T-helper 2 cell (primary cell): Measurements from ENCODE around the gene RIN2.
"Not testable (repeated sequence)": the region's sequence is repeated elsewhere in the genome, so short reads cannot be mapped to it uniquely, and the experiment has no call there.

Experiments used
- DNase-seq, 5 experiments: peaks; one replicate each; pipeline versions ENCODE4 v3.0.0 to v3.0.0-alpha.2; 2012 to 2022

Gene RIN2

GRCh38 chr20:19740512-19740911, 17.5 kb upstream of the RIN2 start:
- no peak for DNase-seq

- DNase-seq, result no peak
These were observed 16.1 kb upstream of the RIN2 start for GRCh38 chr20:19741924-19742323.

DNA sequence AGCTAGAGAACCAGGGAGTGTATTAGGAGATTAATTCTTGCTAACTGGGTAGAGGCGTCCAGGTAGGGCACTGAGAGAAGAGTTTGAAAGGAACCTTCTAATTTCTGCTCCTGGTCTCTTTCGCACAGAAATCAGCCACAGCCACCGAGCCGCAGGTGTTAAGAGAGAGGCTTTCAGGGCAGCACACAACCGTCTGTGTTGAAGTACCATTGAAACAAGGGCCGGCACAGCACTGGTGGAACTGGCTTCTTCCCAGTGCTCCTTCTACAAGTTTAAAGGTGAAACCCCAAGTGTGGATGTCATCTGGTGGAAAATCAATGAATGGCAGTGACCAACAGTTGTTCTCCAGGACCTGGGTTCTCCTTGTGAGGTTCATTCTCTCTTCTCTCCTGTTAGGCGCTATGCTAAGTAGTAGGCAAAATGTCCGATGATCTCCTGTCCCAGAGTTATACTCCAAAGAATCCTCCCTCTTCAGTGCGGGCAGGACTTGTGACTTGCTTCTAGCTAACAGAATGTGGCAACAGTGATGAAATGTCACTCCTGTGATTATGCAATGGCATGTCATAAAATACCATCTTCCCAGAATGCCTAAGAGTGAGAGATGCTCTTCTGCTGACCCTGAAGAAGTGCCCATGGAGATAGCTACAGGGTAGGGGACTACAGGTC, 15.0 kb upstream of the RIN2 start:
- DNase-seq, result no peak

DNA sequence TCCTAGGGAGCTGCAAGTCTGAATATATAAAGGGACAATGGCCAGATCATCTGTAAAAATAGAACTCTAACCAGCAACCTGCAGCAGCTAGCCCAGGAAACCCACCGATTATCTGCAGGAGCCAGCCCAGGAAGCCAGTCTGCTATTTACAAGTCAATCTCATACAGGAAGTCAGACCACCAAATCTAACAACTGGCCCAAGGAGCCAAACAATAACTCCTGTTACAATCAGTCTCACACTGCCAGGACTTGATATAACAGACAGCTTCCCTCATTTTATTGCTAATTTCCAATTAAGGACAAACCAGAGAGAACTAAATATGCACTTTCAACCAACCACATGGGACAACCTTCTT, 14.4 kb upstream of the RIN2 start:
- no peak for DNase-seq

DNA sequence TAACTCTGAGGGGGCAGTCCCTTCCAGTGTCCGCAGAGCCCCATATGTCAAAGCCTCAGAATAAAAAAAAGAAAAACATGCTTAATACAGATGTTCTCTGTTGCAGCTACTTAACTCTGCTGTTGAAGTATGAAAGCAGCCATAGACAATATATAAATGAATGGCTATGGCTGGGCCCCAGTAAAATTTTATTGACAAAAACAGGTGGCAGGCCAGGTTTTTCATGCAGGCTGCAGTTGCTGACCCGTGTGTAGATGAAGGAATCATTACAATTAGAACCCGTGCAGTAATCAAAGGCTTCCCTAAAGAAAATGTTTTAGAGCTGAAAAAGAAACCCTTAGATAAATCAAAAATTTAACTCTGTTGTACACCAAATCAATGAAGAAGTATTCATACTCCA, 13.0 kb upstream of the RIN2 start:
- DNase-seq, result no peak

GRCh38 chr20:19745584-19745983, 12.5 kb upstream of the RIN2 start:
- DNase-seq, result no peak

GRCh38 chr20:19746396-19746795, 11.7 kb upstream of the RIN2 start:
- no peak for DNase-seq

DNA sequence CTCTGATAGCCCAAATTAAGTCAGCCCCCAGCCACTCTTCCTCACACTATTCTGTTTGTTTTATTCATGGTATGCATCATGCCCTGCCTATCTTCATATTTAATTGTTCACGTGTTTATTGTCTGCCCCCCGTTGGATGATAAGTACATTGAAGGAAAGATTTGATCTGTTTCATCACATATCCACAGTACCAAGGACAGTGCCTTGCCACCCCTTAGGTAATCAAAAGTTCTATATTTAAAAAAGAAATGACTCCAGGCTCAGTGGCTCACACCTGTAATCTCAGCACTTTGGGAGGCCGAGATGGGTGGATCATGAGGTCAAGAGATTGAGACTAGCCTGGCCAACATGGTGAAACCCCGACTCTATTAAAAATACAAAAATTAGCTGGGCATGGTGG, 10.2 kb upstream of the RIN2 start:
- no peak for DNase-seq

DNA sequence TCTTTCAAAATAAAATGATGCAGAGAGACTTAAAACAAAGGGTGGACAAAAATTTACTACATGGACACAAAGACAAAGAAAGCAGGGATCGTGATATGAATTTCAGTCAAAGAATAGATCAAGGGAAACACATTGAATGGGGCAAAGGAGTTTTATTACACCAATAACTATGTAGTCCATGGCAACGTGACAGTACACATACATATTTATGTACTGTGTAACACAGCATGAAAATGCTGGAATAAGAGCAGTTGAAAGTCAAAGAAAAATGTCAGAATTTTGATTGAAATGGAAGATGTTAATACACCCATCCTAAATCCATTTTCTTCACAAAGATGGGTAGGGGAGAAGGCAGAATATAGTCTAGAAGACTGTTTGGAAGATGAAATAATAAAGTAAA, 9.4 kb upstream of the RIN2 start:
- DNase-seq, result no peak

DNA sequence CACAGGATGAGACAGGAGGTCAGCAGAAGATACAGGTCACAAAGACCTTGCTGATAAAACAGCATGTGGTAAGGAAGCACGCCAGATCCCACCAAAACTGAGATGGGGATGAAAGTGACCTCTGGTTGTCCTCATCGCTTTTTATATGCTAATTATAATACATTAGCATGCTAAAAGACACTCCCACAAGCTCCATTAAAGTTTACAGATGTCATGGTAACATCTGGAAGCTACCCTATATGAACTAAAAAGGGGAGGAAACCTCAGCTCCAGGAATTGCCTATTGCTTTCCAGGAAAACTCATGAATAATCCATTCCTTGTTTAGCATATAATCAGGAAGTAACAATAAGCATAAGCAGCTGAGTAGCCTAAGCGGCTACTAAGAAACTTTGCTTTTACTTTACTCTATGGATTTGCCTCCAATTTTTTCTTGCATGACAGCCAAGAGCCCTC, 8.4 kb upstream of the RIN2 start:
- no peak for DNase-seq

DNA sequence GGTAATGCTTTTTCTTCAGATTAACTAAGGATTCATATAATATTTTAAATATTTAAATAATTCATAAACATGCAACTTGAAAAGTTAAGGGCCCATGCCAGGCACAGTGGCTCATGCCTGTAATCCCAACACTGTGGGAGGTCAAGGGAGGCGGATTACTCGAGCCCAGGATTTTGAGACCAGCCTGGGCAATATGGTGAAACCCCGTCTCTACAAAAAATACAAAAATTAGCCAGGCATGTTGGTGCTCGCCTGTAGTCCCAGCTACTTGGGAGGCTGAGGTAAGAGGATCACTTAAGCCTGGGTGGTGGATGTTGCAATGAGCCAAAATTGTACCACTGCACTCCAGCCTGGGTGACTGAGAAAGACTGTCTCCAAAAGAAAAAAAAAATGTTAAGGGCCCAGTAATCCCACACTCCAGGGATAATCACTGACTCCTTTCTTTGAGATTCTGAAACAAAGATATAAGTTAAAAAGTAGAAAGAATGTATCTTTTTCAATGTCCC, 7.9 kb upstream of the RIN2 start:
- DNase-seq, result no peak

- DNase-seq, result no peak
These were observed 7.0 kb upstream of the RIN2 start for GRCh38 chr20:19750907-19751636.

- not testable (repeated sequence) for DNase-seq
These were observed 3.9 kb upstream of the RIN2 start for GRCh38 chr20:19754201-19754600.

DNA sequence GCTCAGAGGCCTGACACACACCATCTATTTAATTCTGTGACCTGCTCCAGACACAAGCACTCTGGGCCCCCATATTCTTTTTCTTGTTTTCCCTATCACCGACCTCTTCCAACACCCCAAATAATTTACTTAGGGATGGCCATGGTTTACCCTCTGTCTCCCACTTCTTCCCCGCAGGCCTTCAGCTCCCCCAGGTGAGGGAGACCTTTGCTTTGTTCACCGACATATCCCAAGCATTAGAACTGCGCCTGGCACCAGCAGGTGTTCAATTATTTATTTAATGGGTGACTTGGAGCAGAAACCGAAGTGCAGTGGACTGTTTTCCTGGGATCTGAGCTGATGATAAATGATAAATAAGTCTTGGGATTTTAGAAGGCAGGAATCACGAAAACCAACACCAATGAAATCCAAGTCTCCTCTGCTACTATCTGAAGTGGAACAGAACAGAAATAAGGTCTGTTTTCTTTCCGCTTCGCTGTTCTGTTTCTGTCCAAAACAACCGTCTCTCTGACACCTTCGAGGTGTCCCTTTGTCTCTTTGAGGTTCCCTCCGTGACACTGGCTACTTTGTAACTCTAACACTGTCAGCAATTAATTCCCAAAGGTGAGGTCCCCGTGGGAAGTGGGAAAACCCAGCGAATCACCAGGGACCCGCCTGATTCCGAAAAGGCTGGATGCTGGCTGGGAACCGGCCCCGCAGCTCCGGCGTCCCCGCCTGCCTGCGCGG, 1.1 kb upstream of the RIN2 start:
- DNase-seq, result no peak

DNA sequence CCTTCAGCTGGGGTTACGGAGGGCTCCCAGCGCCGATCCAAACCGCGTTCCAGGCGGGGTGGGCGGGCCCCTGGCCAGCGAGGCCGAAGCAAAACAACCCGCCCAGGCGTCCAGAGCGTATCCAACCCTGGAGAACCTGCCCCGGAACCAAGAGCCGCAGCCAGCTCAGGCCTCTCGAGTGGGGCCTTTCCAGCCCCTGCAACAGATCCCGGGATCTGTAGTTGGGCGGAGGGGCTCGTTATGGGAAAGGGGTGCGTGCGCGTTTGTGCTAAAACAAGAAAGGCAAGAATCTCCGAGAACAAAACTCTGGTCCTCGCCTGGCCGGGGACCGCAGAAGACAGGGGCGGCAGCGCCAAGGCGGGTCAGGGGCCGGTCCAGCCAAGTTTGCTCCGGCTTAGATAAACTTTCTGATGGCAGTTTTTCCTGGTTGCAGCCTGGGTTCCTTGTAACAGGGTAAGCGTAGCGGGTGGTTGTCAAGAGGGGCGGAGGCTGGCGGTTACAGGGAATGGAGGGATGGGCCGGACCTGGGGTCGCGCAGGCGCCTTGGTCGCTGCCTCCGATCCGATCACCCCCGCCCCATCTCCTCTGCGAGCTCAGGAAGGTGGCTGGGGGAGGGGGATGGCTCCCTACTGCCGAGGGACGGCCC, 448 bp upstream of the RIN2 start:
- DNase-seq, result peak in 1 of 5 experiments; percentile 4

GRCh38 chr20:19758501-19759331, 658 bp downstream of the RIN2 start:
- DNase-seq, result no peak

GRCh38 chr20:19760371-19760721, 2.3 kb downstream of the RIN2 start:
- DNase-seq, result no peak

DNA sequence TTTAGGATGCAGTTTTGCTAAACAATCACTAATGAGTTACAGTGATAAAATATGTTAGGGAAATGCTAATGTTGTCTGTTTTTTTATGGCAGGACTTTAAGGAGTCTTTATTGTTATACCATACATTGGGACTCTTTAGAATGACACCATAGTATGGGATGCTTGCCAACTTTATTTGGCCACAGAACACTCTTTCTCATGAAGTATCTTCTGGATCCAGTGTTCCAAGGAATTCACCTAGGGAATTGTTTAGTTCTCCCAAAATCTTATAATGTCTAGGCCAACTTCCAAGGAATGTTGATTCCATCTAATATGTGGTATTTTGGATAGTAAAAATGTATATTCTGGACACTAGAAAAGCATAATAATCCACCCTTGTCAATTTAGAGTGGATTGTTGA, 3.3 kb downstream of the RIN2 start:
- DNase-seq, result no peak

DNA sequence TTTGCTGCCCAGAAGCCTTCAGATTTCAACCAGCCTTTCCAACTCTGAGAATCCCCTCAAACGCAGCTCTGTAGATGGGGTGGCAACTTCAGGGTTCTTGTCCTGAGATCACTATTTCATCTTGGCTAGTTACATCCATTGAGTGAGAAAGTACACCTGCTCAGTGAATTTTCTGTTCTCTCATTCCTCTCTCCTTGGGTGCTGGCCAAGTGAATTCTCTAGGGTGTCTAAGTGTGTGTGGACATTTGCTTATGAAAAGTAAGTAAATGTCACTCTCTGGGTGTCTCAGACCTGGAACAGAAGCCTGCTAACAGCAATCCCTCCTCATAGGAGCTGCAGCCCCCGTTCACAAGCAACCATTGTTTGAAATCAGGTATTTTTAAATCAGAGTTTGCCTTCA, 3.8 kb downstream of the RIN2 start:
- DNase-seq, result no peak

DNA sequence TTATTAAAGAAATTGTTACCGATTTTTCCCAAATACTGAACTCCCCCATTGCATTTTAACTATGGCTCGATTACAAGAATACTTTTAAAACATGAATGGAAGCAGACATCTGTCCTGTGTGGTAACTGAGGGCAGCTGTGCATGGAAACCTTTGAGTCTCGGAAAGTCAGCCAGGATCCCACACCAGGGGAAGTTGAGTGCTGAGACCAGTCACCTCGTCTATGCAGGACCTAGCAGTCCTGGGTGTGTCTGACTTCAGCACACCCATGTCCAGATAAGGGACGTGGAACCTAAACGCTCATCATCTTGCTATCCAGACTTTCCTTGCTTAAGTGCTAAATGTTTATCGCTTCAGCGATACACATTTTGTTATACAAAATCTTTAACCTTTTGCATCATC, 6.1 kb downstream of the RIN2 start:
- no peak for DNase-seq

DNA sequence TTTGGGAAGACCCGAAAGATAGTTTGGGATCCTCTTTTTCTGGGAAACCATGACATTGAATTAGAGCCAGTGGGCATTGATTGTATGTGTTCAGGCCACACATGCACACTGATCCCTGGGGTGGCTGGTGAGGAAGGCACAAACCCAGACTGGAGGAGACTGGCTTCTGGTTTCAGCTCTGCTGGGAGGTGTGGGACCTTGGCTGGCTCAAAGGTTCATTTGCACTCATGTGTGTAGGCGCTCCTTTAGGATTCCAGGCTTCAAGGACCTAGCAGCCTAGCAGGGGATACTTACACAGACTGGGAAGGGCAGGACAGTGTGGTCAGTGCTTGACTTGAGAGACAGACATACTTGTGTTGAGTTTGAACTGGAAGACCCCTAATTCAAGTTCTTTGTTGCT, 7.2 kb downstream of the RIN2 start:
- no peak for DNase-seq

- DNase-seq, result no peak
These were observed 7.9 kb downstream of the RIN2 start for GRCh38 chr20:19765913-19766312.

- DNase-seq, result no peak
These were observed 9.0 kb downstream of the RIN2 start for GRCh38 chr20:19767070-19767469.
